ENCODE results near the gene AQP5. TPM values are rescaled to one million over a fixed set of nuclear protein-coding genes. Genes with fewer than 3 reads are reported as not detected.
A peak's percentile ranks its signal among the peaks of the same experiment; 100 is the strongest.

AQP5 gene
- polyA plus RNA-seq, 3 donors = not detected

- intact Hi-C loops (cut with micrococcal nuclease) = loop anchor here in 1 of 2 donors (10.0 kb wide), 1 partner anchor 214 kb away; no protein-coding TSS in a partner anchor
- Histone ChIP-seq H4K20me1 (ENCODE audit: insufficient read depth, low read length) (no peaks in the 10 kb centered on the region), H3K36me3 (replicated peaks in 1 of 2; ENCODE audit: control insufficient read depth in 1 of 2, insufficient read depth in 2 of 2, low read length in 2 of 2) (no peaks in the 10 kb centered on the region), H3K9me3 (replicated peaks in 1 of 2; ENCODE audit: control insufficient read depth in 1 of 2, insufficient read depth in 1 of 2, low read length in 2 of 2) (peaks cover 0 to 52% of the 10 kb centered on the region in 2 donors), H3K27me3 (ENCODE audit: control insufficient read depth in 2 of 2, insufficient read depth in 2 of 2, low read length in 2 of 2) (peaks cover 58 to 95% of the 10 kb centered on the region in 2 donors), H3K4me1 (ENCODE audit: control insufficient read depth in 1 of 2, insufficient read depth in 2 of 2, low read length in 2 of 2) (peaks cover 10 to 17% of the 10 kb centered on the region in 2 donors), H3K4me3 (replicated peaks in 1 of 3; ENCODE audit: low read depth in 2 of 3, low read length in 3 of 3) (no peak overlapping the region), H3K9ac (ENCODE audit: insufficient read depth, low read length, poor library complexity, severe bottlenecking) (no peak overlapping the region), H3K79me2 (ENCODE audit: insufficient read depth, low read length) (no peaks in the 10 kb centered on the region), H2AFZ (ENCODE audit: insufficient read depth, low read depth, low read length, poor library complexity, severe bottlenecking) (no peak overlapping the region), H3K4me2 (replicated peaks; ENCODE audit: extremely low read depth, low read length, poor library complexity, severe bottlenecking) (peak overlapping the region; percentile 31), H3K27ac (ENCODE audit: low read depth in 1 of 2, low read length in 2 of 2) (no peak overlapping the region)
- peaks cover 93 to 96% (median 94%) of the 10 kb centered on the region in 3 donors for H3K27me3 Mint-ChIP-seq (ENCODE audit: low read depth in 3 of 3)
- peak overlapping the region; percentile 24 to 83 for H3K4me3 Mint-ChIP-seq
- H3K36me3 Mint-ChIP-seq = peaks cover 0 to 9% of the 10 kb centered on the region in 2 donors
- DNase-seq = no peak
- H3K4me1 Mint-ChIP-seq = peaks cover 16% of the 10 kb centered on the region
- 38% methylated on average over 9 of the region's 13 CpGs for WGBS (ENCODE audit: insufficient coverage)
- TF ChIP-seq CTCF (IDR thresholded peaks at IDR 0.05) = no peak
- peaks cover 0 to 18% (median 8%) of the 10 kb centered on the region in 7 donors for H3K9me3 Mint-ChIP-seq
- H3K27ac Mint-ChIP-seq = no peak overlapping the region
These were observed 1.1 kb upstream of the AQP5 start for GRCh38 chr12:49960474-49961110.

GRCh38 chr12:49961993-49962764 is 507 bp downstream of the AQP5 start:
- Histone ChIP-seq H3K79me2 (ENCODE audit: insufficient read depth, low read length) (no peaks in the 10 kb centered on the region), H4K20me1 (ENCODE audit: insufficient read depth, low read length) (no peaks in the 10 kb centered on the region), H3K27me3 (ENCODE audit: control insufficient read depth in 2 of 2, insufficient read depth in 2 of 2, low read length in 2 of 2) (peaks cover 47 to 92% of the 10 kb centered on the region in 2 donors), H3K36me3 (replicated peaks in 1 of 2; ENCODE audit: control insufficient read depth in 1 of 2, insufficient read depth in 2 of 2, low read length in 2 of 2) (no peaks in the 10 kb centered on the region), H3K4me3 (replicated peaks in 1 of 3; ENCODE audit: low read depth in 2 of 3, low read length in 3 of 3) (no peak overlapping the region), H3K9ac (ENCODE audit: insufficient read depth, low read length, poor library complexity, severe bottlenecking) (no peak overlapping the region), H3K4me1 (ENCODE audit: control insufficient read depth in 1 of 2, insufficient read depth in 2 of 2, low read length in 2 of 2) (peaks cover 2 to 9% of the 10 kb centered on the region in 2 donors), H2AFZ (ENCODE audit: insufficient read depth, low read depth, low read length, poor library complexity, severe bottlenecking) (no peak overlapping the region), H3K4me2 (replicated peaks; ENCODE audit: extremely low read depth, low read length, poor library complexity, severe bottlenecking) (no peak overlapping the region), H3K9me3 (replicated peaks in 1 of 2; ENCODE audit: control insufficient read depth in 1 of 2, insufficient read depth in 1 of 2, low read length in 2 of 2) (peaks cover 0 to 39% of the 10 kb centered on the region in 2 donors), H3K27ac (ENCODE audit: low read depth in 1 of 2, low read length in 2 of 2) (no peak overlapping the region)
- no peak for DNase-seq
- no peak for TF ChIP-seq CTCF (IDR thresholded peaks at IDR 0.05)
- WGBS (ENCODE audit: insufficient coverage) = 33% methylated on average over 25 of the region's 37 CpGs
- Mint-ChIP-seq H3K36me3 (peaks cover 0 to 9% of the 10 kb centered on the region in 2 donors), H3K4me3 (peak overlapping the region in 1 of 2 donors; percentile 70), H3K9me3 (peaks cover 0 to 15% (median 7%) of the 10 kb centered on the region in 7 donors), H3K4me1 (peaks cover 8% of the 10 kb centered on the region), H3K27me3 (ENCODE audit: low read depth in 3 of 3) (peaks cover 86 to 92% (median 87%) of the 10 kb centered on the region in 3 donors), H3K27ac (no peak overlapping the region)
- intact Hi-C loops (cut with micrococcal nuclease) = loop anchor here in 1 of 2 donors (10.0 kb wide), 1 partner anchor 213 kb away; no protein-coding TSS in a partner anchor

Data from CD14-positive monocyte (primary cell).